ENCODE measurements around the gene AMHR2.

Gene AMHR2

GRCh38 chr12:53453953-53454640, 30.4 kb downstream of the AMHR2 start:
- H3K9ac ChIP-seq (ENCODE audit: low read depth, low read length) = 0 out of 2 replicates have a peak overlapping the region, but pooled peaks have one; percentile 97
- H3K36me3 ChIP-seq (ENCODE audit: insufficient read depth, low read length) = peaks cover 51% of the 10 kb centered on the region

GRCh38 chr12:53454707-53455106, 31.1 kb downstream of the AMHR2 start:
- no peaks in the 10 kb centered on the region for H3K9me3 ChIP-seq (ENCODE audit: control insufficient read depth, insufficient read depth, low read length)
- H3K9ac ChIP-seq (ENCODE audit: low read depth, low read length) = no peak overlapping the region
- H3K4me1 ChIP-seq (ENCODE audit: insufficient read depth, low read length) = peaks cover 7% of the 10 kb centered on the region; the same call in 1 of the 2 replicates
- peaks cover 58% of the 10 kb centered on the region for H3K36me3 ChIP-seq (ENCODE audit: insufficient read depth, low read length)

More at GRCh38 chr12:53453953-53454640, 30.4 kb downstream of the AMHR2 start:
- H3K9me3 ChIP-seq (ENCODE audit: control insufficient read depth, insufficient read depth, low read length) = no peaks in the 10 kb centered on the region
- peaks cover 7% of the 10 kb centered on the region; the same call in 1 of the 2 replicates for H3K4me1 ChIP-seq (ENCODE audit: insufficient read depth, low read length)

DNA sequence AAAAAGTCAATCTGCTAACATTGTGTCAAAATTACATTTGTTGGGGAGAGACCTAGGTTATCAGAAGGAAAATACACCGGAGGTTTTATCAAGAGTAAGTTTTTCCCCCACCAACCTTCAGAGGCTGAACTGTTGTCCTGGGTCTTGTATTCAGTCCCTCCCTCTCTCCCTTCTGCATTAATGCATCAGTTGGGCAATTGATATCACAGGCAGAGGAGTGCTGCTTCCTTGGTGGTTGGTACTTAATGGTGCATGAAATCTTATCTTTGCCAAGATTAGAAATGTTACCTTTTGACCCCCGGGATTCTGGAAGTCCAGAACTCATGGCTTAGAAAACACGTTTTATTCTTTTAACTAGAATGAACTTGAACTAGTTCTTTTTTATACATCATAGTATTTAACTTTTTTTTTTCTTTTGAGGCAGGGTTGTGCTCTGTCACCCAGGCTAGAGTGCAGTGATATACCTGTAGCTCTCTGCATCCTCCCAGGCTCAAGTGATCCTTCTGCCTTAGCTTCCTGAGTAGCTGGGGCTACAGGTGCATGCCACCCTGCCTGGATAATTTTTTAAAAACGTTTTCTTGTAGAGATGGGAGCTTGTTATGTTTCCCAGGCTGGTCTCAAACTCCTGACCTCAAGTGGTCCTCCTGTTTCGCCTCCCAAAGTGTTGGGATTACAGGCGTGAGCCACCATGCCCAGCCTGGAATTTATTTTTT, 33.2 kb downstream of the AMHR2 start:
- peaks cover 75% of the 10 kb centered on the region for H3K36me3 ChIP-seq (ENCODE audit: insufficient read depth, low read length)
- H3K9ac ChIP-seq (ENCODE audit: low read depth, low read length) = no peak overlapping the region
- H3K4me1 ChIP-seq (ENCODE audit: insufficient read depth, low read length) = peaks cover 7% of the 10 kb centered on the region; the same call in 1 of the 2 replicates
- H3K9me3 ChIP-seq (ENCODE audit: control insufficient read depth, insufficient read depth, low read length) = no peaks in the 10 kb centered on the region

GRCh38 chr12:53459097-53459496, 35.4 kb downstream of the AMHR2 start:
- H3K36me3 ChIP-seq (ENCODE audit: insufficient read depth, low read length) = peaks cover 85% of the 10 kb centered on the region
- no peak overlapping the region for H3K9ac ChIP-seq (ENCODE audit: low read depth, low read length)
- H3K9me3 ChIP-seq (ENCODE audit: control insufficient read depth, insufficient read depth, low read length) = no peaks in the 10 kb centered on the region
- H3K4me1 ChIP-seq (ENCODE audit: insufficient read depth, low read length) = peaks cover 9% of the 10 kb centered on the region; the same call in 1 of the 2 replicates

DNA sequence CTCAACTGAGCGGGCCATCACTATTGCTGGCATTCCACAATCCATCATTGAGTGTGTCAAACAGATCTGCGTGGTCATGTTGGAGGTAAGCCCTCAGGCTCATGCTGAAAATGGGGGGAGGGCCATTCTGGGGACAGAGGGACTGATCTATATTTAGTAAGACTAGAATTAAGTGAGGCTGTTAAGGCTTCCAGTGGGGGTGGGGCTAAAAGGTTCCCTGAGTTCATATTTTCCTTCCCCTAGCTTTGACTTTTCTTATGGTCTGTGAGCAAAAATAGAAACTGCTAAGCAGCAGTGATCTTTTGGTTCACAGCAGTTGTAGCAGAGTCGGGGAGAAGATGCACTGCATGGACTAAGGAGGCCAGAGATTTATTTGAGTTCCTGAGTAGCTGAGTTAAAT, 37.4 kb downstream of the AMHR2 start:
- Histone ChIP-seq H3K9me3 (ENCODE audit: control insufficient read depth, insufficient read depth, low read length) (no peaks in the 10 kb centered on the region), H3K4me1 (ENCODE audit: insufficient read depth, low read length) (peaks cover 8% of the 10 kb centered on the region; the same call in 1 of the 2 replicates), H3K9ac (ENCODE audit: low read depth, low read length) (no peak overlapping the region), H3K36me3 (ENCODE audit: insufficient read depth, low read length) (peaks cover 85% of the 10 kb centered on the region)

DNA sequence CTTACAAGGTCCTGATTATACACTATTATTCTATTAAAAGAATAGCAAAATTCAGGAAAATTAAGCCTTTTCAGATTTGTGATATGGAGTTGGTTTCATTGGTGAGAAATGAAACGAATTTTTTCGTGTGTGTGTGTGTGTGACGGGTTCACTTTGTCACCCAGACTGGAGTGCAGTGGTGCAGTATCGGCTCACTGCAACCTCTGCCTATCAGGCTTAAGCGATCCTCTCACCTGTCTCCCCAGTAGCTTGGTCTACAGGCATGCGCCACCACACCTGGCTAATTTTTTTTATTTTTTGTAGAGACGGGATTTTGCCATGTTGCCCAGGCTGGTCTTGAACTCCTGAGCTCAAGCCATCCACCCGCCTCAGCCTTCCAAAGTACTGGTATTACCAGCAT, 37.9 kb downstream of the AMHR2 start:
- Histone ChIP-seq H3K4me1 (ENCODE audit: insufficient read depth, low read length) (peaks cover 8% of the 10 kb centered on the region; the same call in 1 of the 2 replicates), H3K9me3 (ENCODE audit: control insufficient read depth, insufficient read depth, low read length) (no peaks in the 10 kb centered on the region), H3K36me3 (ENCODE audit: insufficient read depth, low read length) (peaks cover 87% of the 10 kb centered on the region), H3K9ac (ENCODE audit: low read depth, low read length) (no peak overlapping the region)

DNA sequence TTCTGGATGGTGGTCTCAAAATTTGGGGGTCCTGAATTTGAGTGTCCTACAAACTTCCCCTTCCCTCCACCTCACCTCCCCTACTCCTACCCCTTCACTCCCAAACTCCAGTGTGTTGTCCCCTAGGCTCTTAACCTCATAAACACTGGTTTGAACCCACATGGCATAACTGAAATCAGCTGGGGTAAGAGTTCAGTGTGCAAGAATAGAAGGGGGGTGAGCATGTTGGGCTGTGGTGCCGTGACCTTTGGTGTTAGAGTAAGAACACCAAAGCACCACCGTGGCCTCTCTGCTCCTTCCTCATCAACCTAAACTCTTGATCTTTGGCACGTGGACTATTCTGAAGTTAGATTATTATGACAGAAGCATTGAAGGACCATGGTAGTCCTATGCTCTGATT, 39.3 kb downstream of the AMHR2 start:
- Histone ChIP-seq H3K4me1 (ENCODE audit: insufficient read depth, low read length) (peaks cover 8% of the 10 kb centered on the region; the same call in 1 of the 2 replicates), H3K9ac (ENCODE audit: low read depth, low read length) (no peak overlapping the region), H3K9me3 (ENCODE audit: control insufficient read depth, insufficient read depth, low read length) (no peaks in the 10 kb centered on the region), H3K36me3 (ENCODE audit: insufficient read depth, low read length) (peaks cover 86% of the 10 kb centered on the region)

GRCh38 chr12:53463802-53464560, 40.3 kb downstream of the AMHR2 start:
- peaks cover 86% of the 10 kb centered on the region for H3K36me3 ChIP-seq (ENCODE audit: insufficient read depth, low read length)
- no peaks in the 10 kb centered on the region for H3K9me3 ChIP-seq (ENCODE audit: control insufficient read depth, insufficient read depth, low read length)
- no peak overlapping the region for H3K9ac ChIP-seq (ENCODE audit: low read depth, low read length)
- H3K4me1 ChIP-seq (ENCODE audit: insufficient read depth, low read length) = peaks cover 8% of the 10 kb centered on the region; the same call in 1 of the 2 replicates

DNA sequence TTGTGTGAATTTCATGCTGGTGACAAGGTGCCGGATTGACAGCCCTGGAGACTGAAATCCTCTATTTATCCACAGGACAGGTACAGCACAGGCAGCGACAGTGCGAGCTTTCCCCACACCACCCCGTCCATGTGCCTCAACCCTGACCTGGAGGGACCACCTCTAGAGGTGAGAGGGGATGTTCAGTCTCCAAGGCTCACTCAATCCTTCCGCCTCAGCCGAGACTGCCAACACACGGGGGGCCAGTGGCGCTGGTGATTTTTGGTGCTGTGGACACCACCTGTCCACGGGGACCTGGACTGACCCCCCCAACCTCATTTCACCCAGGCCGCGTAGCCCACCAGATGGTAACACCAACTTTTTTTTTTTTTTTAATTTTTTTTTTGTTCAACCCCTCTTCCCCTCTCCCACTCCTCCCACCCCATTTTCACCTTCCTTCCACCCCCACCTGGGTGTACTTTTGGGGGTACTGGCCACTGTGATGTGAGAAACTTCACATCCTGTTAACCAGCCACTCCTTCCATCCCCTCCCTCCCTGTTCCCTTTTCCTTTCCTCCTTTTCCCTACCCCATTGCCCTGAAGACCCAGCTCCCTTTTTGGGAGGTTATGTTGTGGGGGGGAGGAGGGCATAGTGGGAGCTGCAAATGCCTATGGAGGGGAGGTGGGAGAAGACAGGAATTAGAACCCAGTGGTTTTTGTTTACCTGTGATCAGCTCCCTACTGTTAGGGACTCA, 41.2 kb downstream of the AMHR2 start:
- no peaks in the 10 kb centered on the region for H3K9me3 ChIP-seq (ENCODE audit: control insufficient read depth, insufficient read depth, low read length)
- peaks cover 86% of the 10 kb centered on the region for H3K36me3 ChIP-seq (ENCODE audit: insufficient read depth, low read length)
- no peak overlapping the region for H3K9ac ChIP-seq (ENCODE audit: low read depth, low read length)
- H3K4me1 ChIP-seq (ENCODE audit: insufficient read depth, low read length) = peaks cover 8% of the 10 kb centered on the region; the same call in 1 of the 2 replicates

DNA sequence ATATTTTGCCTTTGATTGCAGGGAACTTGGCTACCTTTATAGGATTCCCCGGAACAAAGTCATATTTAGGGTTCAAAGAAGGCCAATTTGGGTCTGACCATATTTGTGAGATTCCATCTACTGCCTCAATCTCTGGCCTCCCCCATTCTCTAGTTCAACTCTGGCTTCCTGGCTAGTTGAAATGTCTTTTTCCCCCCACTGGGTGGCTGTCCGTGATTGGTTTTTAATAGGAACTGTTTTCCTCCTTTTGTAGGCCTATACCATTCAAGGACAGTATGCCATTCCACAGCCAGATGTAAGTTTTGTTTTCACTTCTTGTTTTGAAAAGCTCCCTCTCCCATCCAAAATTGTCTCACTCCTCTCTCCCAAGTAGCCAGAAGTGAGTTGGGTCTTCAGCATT, 42.0 kb downstream of the AMHR2 start:
- peaks cover 8% of the 10 kb centered on the region; the same call in 1 of the 2 replicates for H3K4me1 ChIP-seq (ENCODE audit: insufficient read depth, low read length)
- H3K36me3 ChIP-seq (ENCODE audit: insufficient read depth, low read length) = peaks cover 87% of the 10 kb centered on the region
- no peaks in the 10 kb centered on the region for H3K9me3 ChIP-seq (ENCODE audit: control insufficient read depth, insufficient read depth, low read length)
- H3K9ac ChIP-seq (ENCODE audit: low read depth, low read length) = no peak overlapping the region

DNA sequence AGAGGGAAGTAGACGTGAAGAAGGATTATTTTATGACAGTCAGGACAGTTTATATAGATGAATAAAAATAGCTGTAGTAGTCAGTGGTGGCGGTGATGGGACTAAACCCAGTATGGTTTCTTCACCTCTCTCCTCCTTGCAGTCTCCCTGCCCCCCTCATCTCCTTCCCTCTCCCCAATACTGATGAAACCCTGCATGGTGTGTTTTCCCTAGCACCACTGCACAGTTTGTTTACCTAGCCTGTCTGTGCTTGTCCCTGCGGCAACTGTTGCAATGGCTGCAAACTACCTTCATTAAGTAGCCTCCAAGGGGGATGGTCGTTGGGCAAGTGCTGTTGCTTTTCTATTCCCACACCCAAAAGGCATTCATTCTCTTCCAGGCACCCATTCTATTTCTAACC, 43.0 kb downstream of the AMHR2 start:
- H3K36me3 ChIP-seq (ENCODE audit: insufficient read depth, low read length) = peaks cover 86% of the 10 kb centered on the region
- H3K9me3 ChIP-seq (ENCODE audit: control insufficient read depth, insufficient read depth, low read length) = no peaks in the 10 kb centered on the region
- H3K9ac ChIP-seq (ENCODE audit: low read depth, low read length) = no peak overlapping the region
- H3K4me1 ChIP-seq (ENCODE audit: insufficient read depth, low read length) = peaks cover 8% of the 10 kb centered on the region; the same call in 1 of the 2 replicates

- no peaks in the 10 kb centered on the region for H3K9me3 ChIP-seq (ENCODE audit: control insufficient read depth, insufficient read depth, low read length)
- H3K9ac ChIP-seq (ENCODE audit: low read depth, low read length) = no peak overlapping the region
- peaks cover 87% of the 10 kb centered on the region for H3K36me3 ChIP-seq (ENCODE audit: insufficient read depth, low read length)
- H3K4me1 ChIP-seq (ENCODE audit: insufficient read depth, low read length) = peaks cover 8% of the 10 kb centered on the region; the same call in 1 of the 2 replicates
Observed at GRCh38 chr12:53467082-53467481, 43.4 kb downstream of the AMHR2 start.

DNA sequence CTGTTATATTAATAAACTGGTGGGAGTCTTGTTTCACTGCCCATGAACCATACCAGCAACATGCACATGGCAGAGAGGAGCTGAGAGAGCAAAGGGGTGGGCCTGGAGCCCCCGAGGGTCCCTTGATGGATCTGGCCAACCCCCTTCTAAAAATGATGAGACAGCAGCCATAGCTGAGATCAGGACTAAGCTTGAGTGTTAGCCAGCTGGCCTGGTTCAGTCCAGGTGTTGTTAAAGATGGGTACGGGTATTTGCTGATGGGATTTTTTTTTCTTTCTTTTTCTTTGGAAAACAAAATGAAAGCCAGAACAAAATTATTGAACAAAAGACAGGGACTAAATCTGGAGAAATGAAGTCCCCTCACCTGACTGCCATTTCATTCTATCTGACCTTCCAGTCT, 44.2 kb downstream of the AMHR2 start:
- Histone ChIP-seq H3K36me3 (ENCODE audit: insufficient read depth, low read length) (peaks cover 87% of the 10 kb centered on the region), H3K9me3 (ENCODE audit: control insufficient read depth, insufficient read depth, low read length) (no peaks in the 10 kb centered on the region), H3K9ac (ENCODE audit: low read depth, low read length) (no peak overlapping the region), H3K4me1 (ENCODE audit: insufficient read depth, low read length) (peaks cover 12% of the 10 kb centered on the region; the same call in 1 of the 2 replicates)

GRCh38 chr12:53468282-53468681, 44.6 kb downstream of the AMHR2 start:
- Histone ChIP-seq H3K9me3 (ENCODE audit: control insufficient read depth, insufficient read depth, low read length) (no peaks in the 10 kb centered on the region), H3K36me3 (ENCODE audit: insufficient read depth, low read length) (peaks cover 87% of the 10 kb centered on the region), H3K9ac (ENCODE audit: low read depth, low read length) (no peak overlapping the region), H3K4me1 (ENCODE audit: insufficient read depth, low read length) (peaks cover 12% of the 10 kb centered on the region; the same call in 1 of the 2 replicates)
